GM23338 (cell line): Measurements from ENCODE around the gene TOR3A.

Source experiments
- CTCF ChIP-seq, 2 experiments: fragments of 200-600 bp in 1 of 2; sonication (generic) in 1 of 2; conservative IDR thresholded peaks; 2 replicates each; pipeline versions ENCODE4 v1.5.1 to v1.6.1; 2016 to 2017; ENCODE audit warnings: antibody characterized with exemption in 2 of 2, low read depth in 2 of 2, mild to moderate bottlenecking in 2 of 2, moderate library complexity in 1 of 2
- EZH2 ChIP-seq: fragments of 200-600 bp; sonication (generic); IDR thresholded peaks from one replicate; pipeline ENCODE4 v1.8.0; 2017; ENCODE audit warnings: antibody characterized with exemption, mild to moderate bottlenecking, low read depth; ENCODE audit not compliant: unreplicated experiment
- EZH2phosphoT487 ChIP-seq: fragments of 200-600 bp; sonication (generic); IDR thresholded peaks from one replicate; pipeline ENCODE4 v1.8.1; 2018; ENCODE audit warnings: antibody characterized with exemption; ENCODE audit not compliant: unreplicated experiment
- JUNB ChIP-seq: IDR thresholded peaks from one replicate; pipeline ENCODE4 v1.6.1; 2016; ENCODE audit warnings: antibody characterized with exemption; ENCODE audit not compliant: unreplicated experiment
- POLR2AphosphoS5 ChIP-seq: IDR thresholded peaks from 2 replicates; pipeline ENCODE4 v1.6.1; 2016; ENCODE audit warnings: antibody characterized with exemption, low read depth
- REST ChIP-seq: IDR thresholded peaks from one replicate; pipeline ENCODE4 v1.6.1; 2018; ENCODE audit warnings: antibody characterized with exemption; ENCODE audit not compliant: unreplicated experiment

GRCh38 chr1:179036844-179037465 lies 44.9 kb upstream of the TOR3A start:
- TF ChIP-seq EZH2: no peak
- TF ChIP-seq CTCF (conservative IDR thresholded peaks at IDR 0.05; ENCODE audit: low read depth in 2 of 2): no peak
- TF ChIP-seq EZH2phosphoT487: no peak
- TF ChIP-seq REST: no peak
- TF ChIP-seq POLR2AphosphoS5: no peak
- no peak for TF ChIP-seq JUNB
